Activated naive CD8-positive, alpha-beta T cell treated with anti-CD3 and anti-CD28 coated beads, Interleukin-2, amount 10 ng/mL, durations not matched to agents 7 days and 5 days (primary cell): Measurements from ENCODE around the gene CCDC154. TPM values are rescaled to one million over a fixed set of nuclear protein-coding genes. Genes with fewer than 3 reads are reported as not detected.

Experiments used
- ATAC-seq: fragments of 150-1000 bp; cut with Tn5 transposase; one replicate; pipeline ENCODE4 v1.10.0; 2021; ENCODE audit warnings: low read depth, moderate library complexity
- POLR2A ChIA-PET: fragments of 350-600 bp; sonication (Branson Sonifier 250); formaldehyde crosslinking; loops from one replicate; lab custom pipeline; 2021; ENCODE audit warnings: antibody characterized with exemption; lab: Charles Lee
- DNase-seq: peaks from one replicate; pipeline ENCODE4 v3.0.0; 2021
- H3K27ac Mint-ChIP-seq: one replicate; pipeline ENCODE4 v1.8.0; 2022; ENCODE audit warnings: mild to moderate bottlenecking, mixed read lengths
- H3K27me3 Mint-ChIP-seq: one replicate; pipeline ENCODE4 v1.8.0; 2022; ENCODE audit warnings: mild to moderate bottlenecking, moderate library complexity, mixed read lengths
- H3K36me3 Mint-ChIP-seq: one replicate; pipeline ENCODE4 v1.8.0; 2021; ENCODE audit warnings: mild to moderate bottlenecking, mixed read lengths
- H3K4me1 Mint-ChIP-seq: one replicate; pipeline ENCODE4 v1.8.0; 2021; ENCODE audit warnings: mixed read lengths
- H3K4me3 Mint-ChIP-seq: one replicate; pipeline ENCODE4 v1.8.0; 2022; ENCODE audit warnings: mild to moderate bottlenecking, moderate library complexity, mixed read lengths
- H3K9me3 Mint-ChIP-seq: one replicate; pipeline ENCODE4 v1.8.0; 2021; ENCODE audit warnings: mixed read lengths
- total RNA-seq, 2 experiments: library from RNA; stranded (reverse); gene quantifications; one replicate each; pipeline ENCODE4 v1.2.3, GENCODE V29; 2021

CCDC154 gene
- total RNA-seq, 2 experiments from 2014 or later, result 6.1 to 6.5 TPM

GRCh38 chr16:1401758-1402154 is 42.6 kb downstream of the CCDC154 start:
- Mint-ChIP-seq H3K9me3 (no peaks in the 10 kb centered on the region), H3K27me3 (no peaks in the 10 kb centered on the region), H3K4me3 (no peak overlapping the region), H3K36me3 (peaks cover 2% of the 10 kb centered on the region), H3K27ac (no peak overlapping the region), H3K4me1 (no peaks in the 10 kb centered on the region)
- POLR2A ChIA-PET, result interaction anchor here (1.3 kb wide), 1 partner anchor 22 kb away, joined by 3 read pairs; no protein-coding TSS in a partner anchor
- no peak for DNase-seq
- ATAC-seq, result no peak

- Mint-ChIP-seq H3K4me1 (no peaks in the 10 kb centered on the region), H3K27me3 (no peaks in the 10 kb centered on the region), H3K27ac (no peak overlapping the region), H3K9me3 (no peaks in the 10 kb centered on the region), H3K36me3 (peaks cover 2% of the 10 kb centered on the region), H3K4me3 (no peak overlapping the region)
- no peak for ATAC-seq
- POLR2A ChIA-PET, result interaction anchor here (1.3 kb wide), 1 partner anchor 22 kb away, joined by 3 read pairs; no protein-coding TSS in a partner anchor
- no peak for DNase-seq
Measured at GRCh38 chr16:1401061-1401757, 43.1 kb downstream of the CCDC154 start.

GRCh38 chr16:1398826-1399581 is 45.4 kb downstream of the CCDC154 start:
- Mint-ChIP-seq H3K4me3 (no peak overlapping the region), H3K36me3 (peaks cover 2% of the 10 kb centered on the region), H3K27ac (no peak overlapping the region), H3K27me3 (no peaks in the 10 kb centered on the region), H3K4me1 (no peaks in the 10 kb centered on the region), H3K9me3 (no peaks in the 10 kb centered on the region)
- POLR2A ChIA-PET, result interaction anchor here (0.6 kb wide), 1 partner anchor 19 kb away, joined by 4 read pairs; no protein-coding TSS in a partner anchor
- DNase-seq (no peak), ATAC-seq (no peak)

- no peaks in the 10 kb centered on the region for H3K9me3 Mint-ChIP-seq
- no peaks in the 10 kb centered on the region for H3K4me1 Mint-ChIP-seq
- POLR2A ChIA-PET, result no interaction called here
- no peaks in the 10 kb centered on the region for H3K27me3 Mint-ChIP-seq
- H3K4me3 Mint-ChIP-seq, result no peak overlapping the region
- no peak for ATAC-seq
- H3K27ac Mint-ChIP-seq, result no peak overlapping the region
- no peak for DNase-seq
- peaks cover under 1% of the 10 kb centered on the region for H3K36me3 Mint-ChIP-seq
Measured at GRCh38 chr16:1398351-1398750, 46.0 kb downstream of the CCDC154 start.

GRCh38 chr16:1397779-1398178 is 46.6 kb downstream of the CCDC154 start:
- H3K27ac Mint-ChIP-seq, result no peak overlapping the region
- H3K9me3 Mint-ChIP-seq, result no peaks in the 10 kb centered on the region
- H3K36me3 Mint-ChIP-seq, result no peaks in the 10 kb centered on the region
- no peak overlapping the region for H3K4me3 Mint-ChIP-seq
- DNase-seq (no peak), ATAC-seq (no peak)
- no peaks in the 10 kb centered on the region for H3K27me3 Mint-ChIP-seq
- no peaks in the 10 kb centered on the region for H3K4me1 Mint-ChIP-seq
- POLR2A ChIA-PET, result no interaction called here

GRCh38 chr16:1395444-1396031 is 48.8 kb downstream of the CCDC154 start:
- DNase-seq (no peak), ATAC-seq (no peak)
- Mint-ChIP-seq H3K4me1 (peaks cover 2% of the 10 kb centered on the region), H3K27ac (no peak overlapping the region), H3K27me3 (no peaks in the 10 kb centered on the region), H3K9me3 (no peaks in the 10 kb centered on the region), H3K36me3 (peaks cover 2% of the 10 kb centered on the region), H3K4me3 (no peak overlapping the region)
- POLR2A ChIA-PET, result no interaction called here

- ATAC-seq, result no peak
Measured at GRCh38 chr16:1394367-1394951, 49.9 kb downstream of the CCDC154 start.

GRCh38 chr16:1393613-1394176 is 50.7 kb downstream of the CCDC154 start:
- Mint-ChIP-seq H3K27me3 (no peaks in the 10 kb centered on the region), H3K4me1 (peaks cover 2% of the 10 kb centered on the region), H3K9me3 (no peaks in the 10 kb centered on the region), H3K4me3 (no peak overlapping the region), H3K36me3 (peaks cover 4% of the 10 kb centered on the region), H3K27ac (no peak overlapping the region)
- no peak for DNase-seq
- no peak for ATAC-seq
- POLR2A ChIA-PET, result no interaction called here

More at GRCh38 chr16:1394367-1394951, 49.9 kb downstream of the CCDC154 start:
- peaks cover 4% of the 10 kb centered on the region for H3K36me3 Mint-ChIP-seq
- H3K4me1 Mint-ChIP-seq, result peaks cover 2% of the 10 kb centered on the region
- DNase-seq, result no peak
- no peak overlapping the region for H3K4me3 Mint-ChIP-seq
- no peaks in the 10 kb centered on the region for H3K27me3 Mint-ChIP-seq
- no peak overlapping the region for H3K27ac Mint-ChIP-seq
- POLR2A ChIA-PET, result no interaction called here
- H3K9me3 Mint-ChIP-seq, result no peaks in the 10 kb centered on the region

GRCh38 chr16:1392826-1393225 is 51.5 kb downstream of the CCDC154 start:
- no peaks in the 10 kb centered on the region for H3K27me3 Mint-ChIP-seq
- H3K27ac Mint-ChIP-seq, result no peak overlapping the region
- ATAC-seq, result no peak

GRCh38 chr16:1390239-1390779 is 54.0 kb downstream of the CCDC154 start:
- H3K27ac Mint-ChIP-seq, result no peak overlapping the region

More at GRCh38 chr16:1392826-1393225, 51.5 kb downstream of the CCDC154 start:
- H3K9me3 Mint-ChIP-seq, result no peaks in the 10 kb centered on the region
- H3K36me3 Mint-ChIP-seq, result peaks cover 4% of the 10 kb centered on the region
- DNase-seq, result no peak
- POLR2A ChIA-PET, result no interaction called here
- peaks cover 2% of the 10 kb centered on the region for H3K4me1 Mint-ChIP-seq
- H3K4me3 Mint-ChIP-seq, result no peak overlapping the region

GRCh38 chr16:1389762-1390161 is 54.6 kb downstream of the CCDC154 start:
- Mint-ChIP-seq H3K27ac (no peak overlapping the region), H3K36me3 (peaks cover 7% of the 10 kb centered on the region), H3K4me3 (no peak overlapping the region), H3K9me3 (no peaks in the 10 kb centered on the region), H3K27me3 (no peaks in the 10 kb centered on the region), H3K4me1 (peaks cover 2% of the 10 kb centered on the region)
- POLR2A ChIA-PET, result no interaction called here
- DNase-seq, result no peak
- ATAC-seq, result no peak

More at GRCh38 chr16:1390239-1390779, 54.0 kb downstream of the CCDC154 start:
- Mint-ChIP-seq H3K27me3 (no peaks in the 10 kb centered on the region), H3K4me3 (no peak overlapping the region), H3K36me3 (peaks cover 4% of the 10 kb centered on the region), H3K9me3 (no peaks in the 10 kb centered on the region), H3K4me1 (peaks cover 2% of the 10 kb centered on the region)
- POLR2A ChIA-PET, result no interaction called here
- DNase-seq (no peak), ATAC-seq (no peak)

- ATAC-seq (no peak), DNase-seq (no peak)
- no peak overlapping the region for H3K27ac Mint-ChIP-seq
- H3K9me3 Mint-ChIP-seq, result no peaks in the 10 kb centered on the region
- POLR2A ChIA-PET, result no interaction called here
- H3K36me3 Mint-ChIP-seq, result peaks cover 7% of the 10 kb centered on the region
- H3K4me3 Mint-ChIP-seq, result no peak overlapping the region
- H3K27me3 Mint-ChIP-seq, result no peaks in the 10 kb centered on the region
- peaks cover 2% of the 10 kb centered on the region for H3K4me1 Mint-ChIP-seq
Measured at GRCh38 chr16:1387331-1387730, 57.0 kb downstream of the CCDC154 start.

GRCh38 chr16:1385232-1385631 is 59.1 kb downstream of the CCDC154 start:
- POLR2A ChIA-PET, result no interaction called here
- Mint-ChIP-seq H3K9me3 (no peaks in the 10 kb centered on the region), H3K27me3 (no peaks in the 10 kb centered on the region), H3K27ac (no peak overlapping the region), H3K36me3 (peaks cover 7% of the 10 kb centered on the region), H3K4me1 (no peaks in the 10 kb centered on the region), H3K4me3 (no peak overlapping the region)
- ATAC-seq (no peak), DNase-seq (no peak)
